ENCODE measurements around the gene PARD3.

PARD3 gene

DNA sequence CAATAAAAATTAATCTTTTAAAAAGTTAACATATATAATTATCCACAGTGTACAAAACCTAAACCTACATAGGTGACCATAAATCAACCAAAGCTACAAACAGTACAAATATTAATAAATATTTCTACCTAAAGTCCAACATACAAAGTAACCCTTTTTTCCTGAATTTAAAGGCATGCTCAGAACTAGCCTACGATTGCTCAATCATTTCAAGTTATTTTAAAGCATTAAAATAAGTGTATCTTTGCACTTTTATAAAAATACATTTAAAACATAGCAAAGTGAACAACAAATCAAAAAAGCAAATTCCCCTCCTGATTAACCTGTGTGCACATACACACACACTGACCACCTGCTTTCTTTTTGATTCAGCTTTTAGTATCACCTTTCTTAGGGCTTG, 202.2 kb downstream of the PARD3 start:
- Histone ChIP-seq H3K4me1 (ENCODE audit: control extremely low read depth in 1 of 4, control insufficient read depth in 4 of 4, insufficient read depth in 4 of 4, low read length in 3 of 4) (no peaks in the 10 kb centered on the region), H3K27me3 (replicated peaks in 2 of 5; ENCODE audit: control insufficient read depth in 4 of 5, insufficient read depth in 5 of 5, low read length in 4 of 5) (no peaks in the 10 kb centered on the region), H3K27ac (ENCODE audit: insufficient read depth in 1 of 2, low read depth in 1 of 2, low read length in 2 of 2, poor library complexity in 1 of 2, severe bottlenecking in 2 of 2) (no peak overlapping the region), H3K4me3 (ENCODE audit: control insufficient read depth in 1 of 7, extremely low read depth in 1 of 7, insufficient read depth in 4 of 7, low read depth in 2 of 7, low read length in 6 of 7) (no peak overlapping the region), H3K36me3 (ENCODE audit: control insufficient read depth in 4 of 4, insufficient read depth in 4 of 4, low read length in 3 of 4) (no peaks in the 10 kb centered on the region), H3K9me3 (ENCODE audit: control extremely low read depth in 1 of 5, control insufficient read depth in 4 of 5, insufficient read depth in 2 of 5, low read depth in 1 of 5, low read length in 4 of 5) (no peaks in the 10 kb centered on the region)
- ChIA-PET POLR2A (no interaction called here), CTCF (interaction anchor here (1.0 to 1.7 kb wide), 2 partner anchors 19 to 24 kb away, joined by 4 to 6 read pairs; no protein-coding TSS in a partner anchor)
- no peak for DNase-seq
- no CpG with 5 or more reads among the region's 1 CpG for WGBS (ENCODE audit: insufficient coverage)

DNA sequence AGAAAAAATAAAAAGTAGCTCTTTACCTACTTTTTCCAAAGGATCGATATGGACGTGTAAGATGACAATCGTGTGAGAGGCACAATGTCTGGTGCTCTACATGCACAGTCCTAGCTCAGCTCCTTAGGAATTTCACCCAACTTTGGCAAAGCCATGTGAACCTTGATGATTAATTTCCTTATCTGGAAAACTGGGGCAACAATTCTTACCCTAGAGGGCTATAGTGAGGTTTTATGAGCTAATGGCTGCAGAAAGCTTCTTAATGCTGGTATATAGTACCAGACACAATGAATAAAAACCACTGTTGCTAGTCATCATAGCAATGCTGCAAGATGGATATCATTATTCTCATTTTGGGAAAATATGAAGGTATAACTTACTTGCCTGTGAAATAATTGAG, 202.7 kb downstream of the PARD3 start:
- DNase-seq, result no peak
- Histone ChIP-seq H3K36me3 (ENCODE audit: control insufficient read depth in 4 of 4, insufficient read depth in 4 of 4, low read length in 3 of 4) (no peaks in the 10 kb centered on the region), H3K27ac (ENCODE audit: insufficient read depth in 1 of 2, low read depth in 1 of 2, low read length in 2 of 2, poor library complexity in 1 of 2, severe bottlenecking in 2 of 2) (no peak overlapping the region), H3K9me3 (ENCODE audit: control extremely low read depth in 1 of 5, control insufficient read depth in 4 of 5, insufficient read depth in 2 of 5, low read depth in 1 of 5, low read length in 4 of 5) (no peaks in the 10 kb centered on the region), H3K4me3 (ENCODE audit: control insufficient read depth in 1 of 7, extremely low read depth in 1 of 7, insufficient read depth in 4 of 7, low read depth in 2 of 7, low read length in 6 of 7) (no peak overlapping the region), H3K27me3 (replicated peaks in 2 of 5; ENCODE audit: control insufficient read depth in 4 of 5, insufficient read depth in 5 of 5, low read length in 4 of 5) (no peaks in the 10 kb centered on the region), H3K4me1 (ENCODE audit: control extremely low read depth in 1 of 4, control insufficient read depth in 4 of 4, insufficient read depth in 4 of 4, low read length in 3 of 4) (no peaks in the 10 kb centered on the region)
- 95% methylated on average over 3 of the region's 3 CpGs for WGBS (ENCODE audit: insufficient coverage)
- ChIA-PET CTCF (interaction anchor here (1.0 to 1.7 kb wide), 2 partner anchors 19 to 25 kb away, joined by 4 to 6 read pairs; no protein-coding TSS in a partner anchor), POLR2A (no interaction called here)

DNA sequence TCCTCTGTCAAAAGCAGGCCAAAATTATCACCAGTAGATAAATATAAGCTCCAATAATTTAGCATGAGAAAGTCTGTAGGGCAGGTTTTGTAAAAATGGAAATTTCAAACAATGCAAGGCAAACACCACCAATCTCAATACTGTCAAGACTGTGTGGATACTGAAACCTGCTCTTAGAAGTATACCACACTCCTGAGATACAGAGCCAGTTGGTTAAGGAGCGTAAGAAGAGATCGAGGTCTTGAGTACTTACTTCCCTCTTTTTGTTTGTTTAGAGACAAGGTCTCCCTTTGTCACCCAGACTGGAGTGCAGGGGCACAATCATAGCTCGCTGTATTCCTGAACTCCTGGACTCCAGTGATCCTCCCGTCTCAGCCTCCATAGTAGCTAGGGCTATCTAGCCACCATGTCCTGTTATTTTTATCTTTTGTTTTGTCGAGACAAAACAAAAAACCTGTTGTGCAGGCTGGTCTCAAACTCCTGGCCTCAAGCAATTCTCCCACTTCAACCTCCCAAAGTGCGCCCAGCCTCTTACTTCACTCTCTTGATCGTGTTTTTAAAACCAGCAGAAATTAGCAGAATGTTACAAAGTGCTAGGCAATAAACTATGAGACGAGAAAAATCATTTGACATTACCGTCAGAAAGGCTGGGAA, 205.7 kb downstream of the PARD3 start:
- ChIA-PET CTCF (interaction anchor here (1.0 kb wide), 1 partner anchor 9 kb away, joined by 3 read pairs; no protein-coding TSS in a partner anchor), POLR2A (no interaction called here)
- 88% methylated on average over 9 of the region's 9 CpGs for WGBS (ENCODE audit: insufficient coverage)
- Histone ChIP-seq H3K4me1 (ENCODE audit: control extremely low read depth in 1 of 4, control insufficient read depth in 4 of 4, insufficient read depth in 4 of 4, low read length in 3 of 4) (no peaks in the 10 kb centered on the region), H3K9me3 (ENCODE audit: control extremely low read depth in 1 of 5, control insufficient read depth in 4 of 5, insufficient read depth in 2 of 5, low read depth in 1 of 5, low read length in 4 of 5) (no peaks in the 10 kb centered on the region), H3K27me3 (replicated peaks in 2 of 5; ENCODE audit: control insufficient read depth in 4 of 5, insufficient read depth in 5 of 5, low read length in 4 of 5) (no peaks in the 10 kb centered on the region), H3K27ac (ENCODE audit: insufficient read depth in 1 of 2, low read depth in 1 of 2, low read length in 2 of 2, poor library complexity in 1 of 2, severe bottlenecking in 2 of 2) (no peak overlapping the region), H3K36me3 (ENCODE audit: control insufficient read depth in 4 of 4, insufficient read depth in 4 of 4, low read length in 3 of 4) (no peaks in the 10 kb centered on the region), H3K4me3 (ENCODE audit: control insufficient read depth in 1 of 7, extremely low read depth in 1 of 7, insufficient read depth in 4 of 7, low read depth in 2 of 7, low read length in 6 of 7) (no peak overlapping the region)
- peak in 2 of 3 donors; percentile 11 to 15 for DNase-seq

DNA sequence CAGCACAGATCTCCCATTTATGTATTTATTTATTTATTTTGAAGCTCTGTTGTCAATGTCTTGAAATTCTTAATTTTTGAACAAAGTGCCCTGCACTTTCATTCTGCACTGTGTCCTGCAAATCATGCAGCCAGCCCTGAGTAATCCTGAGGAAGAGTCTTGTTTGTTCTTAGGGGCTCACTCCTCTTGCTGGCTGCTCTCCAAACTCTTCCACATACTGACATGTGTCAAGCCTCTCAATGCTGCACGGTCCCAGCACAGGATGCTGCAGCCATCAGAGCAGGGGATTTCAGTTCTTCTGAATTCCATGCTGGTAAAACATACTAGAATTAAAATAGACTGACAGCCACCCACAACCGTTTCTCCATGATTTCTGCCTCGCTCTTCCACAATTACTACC, 207.2 kb downstream of the PARD3 start:
- no peaks in the 10 kb centered on the region for H3K9me3 ChIP-seq (ENCODE audit: control extremely low read depth in 1 of 5, control insufficient read depth in 4 of 5, insufficient read depth in 2 of 5, low read depth in 1 of 5, low read length in 4 of 5)
- 65% methylated on average over 3 of the region's 3 CpGs for WGBS (ENCODE audit: insufficient coverage)
- H3K4me1 ChIP-seq (ENCODE audit: control extremely low read depth in 1 of 4, control insufficient read depth in 4 of 4, insufficient read depth in 4 of 4, low read length in 3 of 4), result no peaks in the 10 kb centered on the region
- no peak overlapping the region for H3K27ac ChIP-seq (ENCODE audit: insufficient read depth in 1 of 2, low read depth in 1 of 2, low read length in 2 of 2, poor library complexity in 1 of 2, severe bottlenecking in 2 of 2)
- CTCF ChIA-PET, result no interaction called here
- H3K4me3 ChIP-seq (ENCODE audit: control insufficient read depth in 1 of 7, extremely low read depth in 1 of 7, insufficient read depth in 4 of 7, low read depth in 2 of 7, low read length in 6 of 7), result no peak overlapping the region
- H3K27me3 ChIP-seq (replicated peaks in 2 of 5; ENCODE audit: control insufficient read depth in 4 of 5, insufficient read depth in 5 of 5, low read length in 4 of 5), result no peaks in the 10 kb centered on the region
- POLR2A ChIA-PET, result interaction anchor here (0.6 kb wide), 1 partner anchor 770 kb away, joined by 3 read pairs; no protein-coding TSS in a partner anchor
- no peak for DNase-seq
- no peaks in the 10 kb centered on the region for H3K36me3 ChIP-seq (ENCODE audit: control insufficient read depth in 4 of 4, insufficient read depth in 4 of 4, low read length in 3 of 4)

DNA sequence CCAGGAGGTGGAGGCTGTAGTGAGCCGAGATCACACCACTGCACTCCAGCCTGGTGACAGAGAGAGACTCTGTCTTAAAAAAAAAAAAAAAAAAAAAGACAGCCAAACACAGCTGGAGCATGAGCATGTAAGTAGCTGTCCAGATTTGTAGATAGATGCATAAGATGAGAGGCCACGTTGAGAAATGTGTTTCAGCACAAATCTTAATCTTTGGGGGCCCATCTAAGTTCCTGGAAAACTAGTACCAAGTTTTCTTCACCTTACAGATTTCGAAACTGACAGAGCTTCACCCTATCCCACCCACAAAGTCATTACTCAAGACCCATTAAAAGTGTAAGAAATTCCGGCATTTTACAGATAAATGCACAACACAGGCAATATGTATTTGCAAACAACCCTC, 208.2 kb downstream of the PARD3 start:
- Histone ChIP-seq H3K27me3 (replicated peaks in 2 of 5; ENCODE audit: control insufficient read depth in 4 of 5, insufficient read depth in 5 of 5, low read length in 4 of 5) (no peaks in the 10 kb centered on the region), H3K36me3 (ENCODE audit: control insufficient read depth in 4 of 4, insufficient read depth in 4 of 4, low read length in 3 of 4) (no peaks in the 10 kb centered on the region), H3K4me1 (ENCODE audit: control extremely low read depth in 1 of 4, control insufficient read depth in 4 of 4, insufficient read depth in 4 of 4, low read length in 3 of 4) (no peaks in the 10 kb centered on the region), H3K9me3 (ENCODE audit: control extremely low read depth in 1 of 5, control insufficient read depth in 4 of 5, insufficient read depth in 2 of 5, low read depth in 1 of 5, low read length in 4 of 5) (no peaks in the 10 kb centered on the region), H3K27ac (ENCODE audit: insufficient read depth in 1 of 2, low read depth in 1 of 2, low read length in 2 of 2, poor library complexity in 1 of 2, severe bottlenecking in 2 of 2) (no peak overlapping the region), H3K4me3 (ENCODE audit: control insufficient read depth in 1 of 7, extremely low read depth in 1 of 7, insufficient read depth in 4 of 7, low read depth in 2 of 7, low read length in 6 of 7) (no peak overlapping the region)
- DNase-seq, result no peak
- POLR2A ChIA-PET, result interaction anchor here (0.6 kb wide), 1 partner anchor 12 kb away, joined by 3 read pairs; no protein-coding TSS in a partner anchor
- CTCF ChIA-PET, result no interaction called here
- WGBS (ENCODE audit: insufficient coverage), result 92% methylated on average over 3 of the region's 4 CpGs

DNA sequence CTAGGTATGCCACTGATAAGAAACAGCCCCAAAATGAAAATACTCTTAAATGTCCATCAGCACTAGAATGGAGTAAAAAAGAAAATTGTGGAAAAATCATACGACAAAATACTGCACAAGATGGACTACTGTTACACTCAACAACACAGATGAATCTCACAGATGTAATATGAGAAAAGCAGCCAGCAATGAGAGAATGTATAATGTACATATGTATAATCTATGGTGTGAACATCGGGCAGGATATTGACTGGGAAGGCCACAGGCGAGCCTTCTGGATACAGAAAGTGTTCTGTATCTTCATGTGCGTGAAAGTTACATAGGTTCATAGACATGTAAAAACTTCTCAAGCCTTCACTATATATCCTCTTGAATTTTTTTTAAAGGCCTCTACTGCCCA, 212.6 kb downstream of the PARD3 start:
- no CpG with 5 or more reads among the region's 4 CpGs for WGBS (ENCODE audit: insufficient coverage)
- DNase-seq, result no peak
- Histone ChIP-seq H3K4me1 (ENCODE audit: control extremely low read depth in 1 of 4, control insufficient read depth in 4 of 4, insufficient read depth in 4 of 4, low read length in 3 of 4) (no peaks in the 10 kb centered on the region), H3K27ac (ENCODE audit: insufficient read depth in 1 of 2, low read depth in 1 of 2, low read length in 2 of 2, poor library complexity in 1 of 2, severe bottlenecking in 2 of 2) (no peak overlapping the region), H3K36me3 (ENCODE audit: control insufficient read depth in 4 of 4, insufficient read depth in 4 of 4, low read length in 3 of 4) (no peaks in the 10 kb centered on the region), H3K27me3 (replicated peaks in 2 of 5; ENCODE audit: control insufficient read depth in 4 of 5, insufficient read depth in 5 of 5, low read length in 4 of 5) (no peaks in the 10 kb centered on the region), H3K9me3 (ENCODE audit: control extremely low read depth in 1 of 5, control insufficient read depth in 4 of 5, insufficient read depth in 2 of 5, low read depth in 1 of 5, low read length in 4 of 5) (no peaks in the 10 kb centered on the region), H3K4me3 (ENCODE audit: control insufficient read depth in 1 of 7, extremely low read depth in 1 of 7, insufficient read depth in 4 of 7, low read depth in 2 of 7, low read length in 6 of 7) (no peak overlapping the region)
- CTCF ChIA-PET, result no interaction called here
- POLR2A ChIA-PET, result no interaction called here

DNA sequence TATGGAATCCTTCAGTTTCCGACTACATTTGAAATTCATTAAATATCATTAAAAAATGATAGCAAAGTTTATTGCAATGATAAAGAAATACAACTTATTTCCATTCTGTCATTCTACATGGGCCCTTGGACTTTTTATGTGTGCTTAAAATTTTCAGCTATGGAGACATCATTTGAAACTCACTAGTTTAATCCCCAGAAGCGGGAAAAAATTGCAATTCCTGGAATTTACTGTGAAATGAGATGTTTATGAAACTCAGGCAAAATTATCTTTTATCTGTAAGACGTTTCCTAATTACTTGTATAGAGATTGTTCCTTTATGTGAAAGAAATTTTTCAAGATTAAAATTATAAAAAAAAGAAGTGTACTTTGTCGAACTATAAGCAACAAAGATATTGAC, 213.4 kb downstream of the PARD3 start:
- CTCF ChIA-PET, result no interaction called here
- no peaks in the 10 kb centered on the region for H3K36me3 ChIP-seq (ENCODE audit: control insufficient read depth in 4 of 4, insufficient read depth in 4 of 4, low read length in 3 of 4)
- no peak for DNase-seq
- no peak overlapping the region for H3K4me3 ChIP-seq (ENCODE audit: control insufficient read depth in 1 of 7, extremely low read depth in 1 of 7, insufficient read depth in 4 of 7, low read depth in 2 of 7, low read length in 6 of 7)
- WGBS (ENCODE audit: insufficient coverage), result 100% methylated on average over 1 of the region's 4 CpGs
- no peaks in the 10 kb centered on the region for H3K27me3 ChIP-seq (replicated peaks in 2 of 5; ENCODE audit: control insufficient read depth in 4 of 5, insufficient read depth in 5 of 5, low read length in 4 of 5)
- POLR2A ChIA-PET, result no interaction called here
- H3K4me1 ChIP-seq (ENCODE audit: control extremely low read depth in 1 of 4, control insufficient read depth in 4 of 4, insufficient read depth in 4 of 4, low read length in 3 of 4), result no peaks in the 10 kb centered on the region
- H3K9me3 ChIP-seq (ENCODE audit: control extremely low read depth in 1 of 5, control insufficient read depth in 4 of 5, insufficient read depth in 2 of 5, low read depth in 1 of 5, low read length in 4 of 5), result no peaks in the 10 kb centered on the region
- H3K27ac ChIP-seq (ENCODE audit: insufficient read depth in 1 of 2, low read depth in 1 of 2, low read length in 2 of 2, poor library complexity in 1 of 2, severe bottlenecking in 2 of 2), result no peak overlapping the region
